Measurements from ENCODE around the gene HOXD10. TPM values are rescaled to one million over a fixed set of nuclear protein-coding genes. Genes with fewer than 3 reads are reported as not detected.
A peak's percentile ranks its signal among the peaks of the same experiment; 100 is the strongest.

HOXD10 gene
- total RNA-seq, 2 experiments from 2014 or later = not detected

DNA sequence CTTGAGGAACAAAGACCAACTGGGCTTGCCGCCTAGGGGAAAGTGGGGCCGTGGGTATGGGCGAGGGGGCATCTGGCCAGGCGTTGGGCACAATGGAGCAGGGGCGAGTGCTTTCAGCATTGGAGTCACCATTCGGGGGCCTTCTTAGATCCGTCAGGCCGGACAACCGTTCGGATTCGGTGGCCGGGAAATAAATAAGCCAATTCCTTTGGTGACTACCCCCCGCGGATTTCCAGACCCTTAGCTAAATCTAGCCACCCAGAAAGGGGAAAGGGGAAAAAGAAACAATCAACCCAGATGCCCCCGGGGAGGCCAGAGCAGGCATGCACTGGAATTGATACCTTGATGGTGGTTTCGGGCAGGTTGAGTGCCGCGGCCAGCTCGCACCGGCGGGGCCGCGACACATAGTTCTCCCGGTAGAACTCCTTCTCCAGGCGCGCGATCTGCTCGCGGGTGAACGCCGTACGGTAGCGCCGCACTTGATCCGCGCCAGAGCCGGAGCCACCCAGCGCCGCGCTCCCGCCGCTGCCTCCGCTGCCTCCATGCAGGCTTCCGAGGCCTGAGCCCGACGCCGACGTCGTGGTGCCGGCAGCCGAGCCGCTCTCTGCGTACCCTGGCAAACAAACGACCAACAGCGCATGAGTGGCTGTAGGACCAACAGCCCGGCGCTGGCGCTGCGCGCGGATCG lies 34.6 kb upstream of the HOXD10 start:
- ChIA-PET POLR2A (interaction anchor here (2.0 kb wide), 1 partner anchor 9 kb away, joined by 5 read pairs; no protein-coding TSS in a partner anchor), CTCF (no interaction called here)
- peak overlapping the region; percentile 81 for H3K27ac Mint-ChIP-seq
- Histone ChIP-seq H3K27ac (ENCODE audit: low read depth in 1 of 2, low read length in 2 of 2) (no peak overlapping the region), H3K4me1 (ENCODE audit: insufficient read depth, low read length) (peaks cover 36% of the 10 kb centered on the region), H3K4me3 (ENCODE audit: low read length) (no peak overlapping the region), H3K36me3 (ENCODE audit: insufficient read depth, low read length) (no peaks in the 10 kb centered on the region), H3K9me3 (ENCODE audit: control insufficient read depth in 1 of 2, insufficient read depth in 1 of 2, low read length in 2 of 2) (peaks cover 66 to 79% of the 10 kb centered on the region in 2 experiments), H3K27me3 (ENCODE audit: control insufficient read depth in 1 of 2, insufficient read depth in 2 of 2, low read length in 2 of 2) (peaks cover 84 to 92% of the 10 kb centered on the region in 2 experiments)
- H3K36me3 Mint-ChIP-seq (ENCODE audit: low read depth) = peaks cover 64% of the 10 kb centered on the region
- intact Hi-C loops (cut with DNase I, micrococcal nuclease) = loop anchor here (5.0 to 10.0 kb wide), 3 partner anchors 35 to 1747 kb away; partner anchors contain the start of genes HOXD10 (in 1 of the 2) and SP9 (in 1 of the 2)
- peaks cover 16% of the 10 kb centered on the region for H3K9me3 Mint-ChIP-seq
- peaks cover 86% of the 10 kb centered on the region for H3K27me3 Mint-ChIP-seq
- peaks cover 36% of the 10 kb centered on the region for H3K4me1 Mint-ChIP-seq (ENCODE audit: low read depth)
- DNase-seq (no peak), ATAC-seq (ENCODE audit: poor library complexity) (no peak)
- TF ChIP-seq, protein P1, sequence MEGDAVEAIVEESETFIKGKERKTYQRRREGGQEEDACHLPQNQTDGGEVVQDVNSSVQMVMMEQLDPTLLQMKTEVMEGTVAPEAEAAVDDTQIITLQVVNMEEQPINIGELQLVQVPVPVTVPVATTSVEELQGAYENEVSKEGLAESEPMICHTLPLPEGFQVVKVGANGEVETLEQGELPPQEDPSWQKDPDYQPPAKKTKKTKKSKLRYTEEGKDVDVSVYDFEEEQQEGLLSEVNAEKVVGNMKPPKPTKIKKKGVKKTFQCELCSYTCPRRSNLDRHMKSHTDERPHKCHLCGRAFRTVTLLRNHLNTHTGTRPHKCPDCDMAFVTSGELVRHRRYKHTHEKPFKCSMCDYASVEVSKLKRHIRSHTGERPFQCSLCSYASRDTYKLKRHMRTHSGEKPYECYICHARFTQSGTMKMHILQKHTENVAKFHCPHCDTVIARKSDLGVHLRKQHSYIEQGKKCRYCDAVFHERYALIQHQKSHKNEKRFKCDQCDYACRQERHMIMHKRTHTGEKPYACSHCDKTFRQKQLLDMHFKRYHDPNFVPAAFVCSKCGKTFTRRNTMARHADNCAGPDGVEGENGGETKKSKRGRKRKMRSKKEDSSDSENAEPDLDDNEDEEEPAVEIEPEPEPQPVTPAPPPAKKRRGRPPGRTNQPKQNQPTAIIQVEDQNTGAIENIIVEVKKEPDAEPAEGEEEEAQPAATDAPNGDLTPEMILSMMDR (IDR thresholded peaks at IDR 0.05) = no peak
- peak overlapping the region; percentile 63 for H3K4me3 Mint-ChIP-seq

DNA sequence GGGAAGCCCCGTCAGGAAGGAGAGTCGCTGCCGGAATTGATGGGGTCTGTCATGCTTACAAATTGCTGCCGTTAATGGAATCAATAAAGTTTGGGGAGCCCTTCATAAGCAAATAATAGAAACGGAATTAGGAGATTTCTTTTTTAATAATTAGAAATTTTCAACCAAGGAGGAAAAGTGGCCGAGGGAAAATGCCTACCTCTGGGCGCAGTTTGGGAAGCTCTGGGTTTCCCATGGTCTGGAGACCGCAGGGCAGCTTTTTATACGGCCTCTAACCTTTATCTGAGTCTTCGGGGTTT lies 34.1 kb upstream of the HOXD10 start:
- Mint-ChIP-seq H3K4me3 (peak overlapping the region; percentile 25), H3K27ac (peak overlapping the region; percentile 81), H3K9me3 (peaks cover 18% of the 10 kb centered on the region), H3K27me3 (peaks cover 86% of the 10 kb centered on the region), H3K4me1 (ENCODE audit: low read depth) (peaks cover 38% of the 10 kb centered on the region), H3K36me3 (ENCODE audit: low read depth) (peaks cover 65% of the 10 kb centered on the region)
- Histone ChIP-seq H3K9me3 (ENCODE audit: control insufficient read depth in 1 of 2, insufficient read depth in 1 of 2, low read length in 2 of 2) (peaks cover 63 to 84% of the 10 kb centered on the region in 2 experiments), H3K4me1 (ENCODE audit: insufficient read depth, low read length) (peaks cover 36% of the 10 kb centered on the region), H3K36me3 (ENCODE audit: insufficient read depth, low read length) (no peaks in the 10 kb centered on the region), H3K4me3 (ENCODE audit: low read length) (no peak overlapping the region), H3K27me3 (ENCODE audit: control insufficient read depth in 1 of 2, insufficient read depth in 2 of 2, low read length in 2 of 2) (peaks cover 86 to 92% of the 10 kb centered on the region in 2 experiments), H3K27ac (ENCODE audit: low read depth in 1 of 2, low read length in 2 of 2) (no peak overlapping the region)
- DNase-seq (no peak), ATAC-seq (ENCODE audit: poor library complexity) (no peak)
- TF ChIP-seq, protein P1 (IDR thresholded peaks at IDR 0.05) = no peak
- ChIA-PET POLR2A (interaction anchor here (1.1 to 2.0 kb wide), 2 partner anchors 9 to 28 kb away, joined by 3 to 5 read pairs; no protein-coding TSS in a partner anchor), CTCF (no interaction called here)
- intact Hi-C loops (cut with DNase I, micrococcal nuclease) = loop anchor here (5.0 to 10.0 kb wide), 3 partner anchors 35 to 1748 kb away; partner anchors contain the start of genes HOXD10 (in 1 of the 2) and SP9 (in 1 of the 2)

- H3K9me3 Mint-ChIP-seq = peaks cover 18% of the 10 kb centered on the region
- DNase-seq (peak in 1 of 14 experiments; percentile 29), ATAC-seq (ENCODE audit: poor library complexity) (no peak)
- peak overlapping the region; percentile 81 for H3K27ac Mint-ChIP-seq
- H3K4me1 Mint-ChIP-seq (ENCODE audit: low read depth) = peaks cover 44% of the 10 kb centered on the region
- H3K4me3 Mint-ChIP-seq = peak overlapping the region; percentile 76
- Histone ChIP-seq H3K36me3 (ENCODE audit: insufficient read depth, low read length) (no peaks in the 10 kb centered on the region), H3K4me3 (ENCODE audit: low read length) (no peak overlapping the region), H3K27ac (ENCODE audit: low read depth in 1 of 2, low read length in 2 of 2) (no peak overlapping the region), H3K9me3 (ENCODE audit: control insufficient read depth in 1 of 2, insufficient read depth in 1 of 2, low read length in 2 of 2) (peaks cover 62 to 90% of the 10 kb centered on the region in 2 experiments), H3K4me1 (ENCODE audit: insufficient read depth, low read length) (peaks cover 41% of the 10 kb centered on the region), H3K27me3 (ENCODE audit: control insufficient read depth in 1 of 2, insufficient read depth in 2 of 2, low read length in 2 of 2) (peaks cover 93 to 96% of the 10 kb centered on the region in 2 experiments)
- POLR2A ChIA-PET = interaction anchor here (1.1 to 2.0 kb wide), 2 partner anchors 10 to 27 kb away, joined by 3 to 5 read pairs; no protein-coding TSS in a partner anchor
- TF ChIP-seq, protein P1 (IDR thresholded peaks at IDR 0.05) = no peak
- H3K27me3 Mint-ChIP-seq = peaks cover 89% of the 10 kb centered on the region
- intact Hi-C loops (cut with DNase I, micrococcal nuclease) = loop anchor here (5.0 to 10.0 kb wide), 3 partner anchors 34 to 1748 kb away; partner anchors contain the start of genes HOXD10 (in 1 of the 2) and SP9 (in 1 of the 2)
- peaks cover 65% of the 10 kb centered on the region for H3K36me3 Mint-ChIP-seq (ENCODE audit: low read depth)
- CTCF ChIA-PET = no interaction called here
Measured at GRCh38 chr2:176082824-176083751, 33.5 kb upstream of the HOXD10 start.
